ENCODE measurements around the gene SPOCD1. TPM values are rescaled to one million over a fixed set of nuclear protein-coding genes. Genes with fewer than 3 reads are reported as not detected.

The SPOCD1 gene
- total and polyA plus RNA-seq, 2 of the 4 experiments (the other 2 are of a cell fraction), result 59.7 to 132 TPM

DNA sequence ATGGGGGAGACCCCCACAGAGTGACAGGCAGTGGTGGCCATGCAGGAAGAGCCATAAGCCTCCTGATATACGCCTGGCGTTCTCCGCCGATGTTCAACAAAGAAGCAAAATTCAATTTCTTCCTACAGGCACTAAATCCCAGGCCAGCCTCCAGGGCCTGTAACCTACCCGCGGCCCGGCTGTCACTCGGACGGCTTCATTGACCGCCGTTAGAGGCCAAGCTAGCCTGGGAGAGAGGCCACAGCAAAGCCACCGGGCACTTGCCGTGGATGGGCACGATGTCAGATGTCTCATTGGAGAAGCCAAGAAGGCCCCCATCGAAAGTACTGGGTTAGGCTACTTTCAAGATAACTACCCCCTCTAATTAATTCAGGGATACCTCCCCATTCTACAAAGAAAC is 61.4 kb downstream of the SPOCD1 start:
- Histone ChIP-seq H3K4ac (ENCODE audit: low read depth, low read length) (no peak overlapping the region), H3K56ac (ENCODE audit: extremely low read depth, insufficient read depth, low read length) (no peak overlapping the region), H4K91ac (ENCODE audit: insufficient read depth, low read depth, low read length) (no peak overlapping the region), H2BK15ac (ENCODE audit: low read depth, low read length) (no peak overlapping the region), H3K9ac (ENCODE audit: low read depth, low read length) (no peak overlapping the region), H4K8ac (ENCODE audit: low read depth in 2 of 2, low read length in 2 of 2) (no peak overlapping the region), H3K14ac (replicated peaks; ENCODE audit: low read depth, low read length) (no peak overlapping the region), H3K79me1 (ENCODE audit: low read depth in 1 of 2, low read length in 2 of 2) (peaks cover 0 to 10% of the 10 kb centered on the region in 2 experiments; a peak in 2 of 4 replicates), H3K18ac (ENCODE audit: low read depth, low read length) (no peak overlapping the region), H3K36me3 (ENCODE audit: control insufficient read depth, insufficient read depth, low read length) (no peaks in the 10 kb centered on the region), H3K9me1 (ENCODE audit: insufficient read depth, low read length) (peaks cover 7% of the 10 kb centered on the region; the same call in 1 of the 2 replicates), H3K9me3 (ENCODE audit: control insufficient read depth, insufficient read depth, low read length) (no peaks in the 10 kb centered on the region), H2BK20ac (ENCODE audit: low read depth, low read length) (no peak overlapping the region), H3K4me1 (ENCODE audit: control insufficient read depth, insufficient read depth, low read length) (peaks cover 24% of the 10 kb centered on the region), H3K4me3 (ENCODE audit: insufficient read depth, low read depth, low read length) (no peak overlapping the region), H4K5ac (ENCODE audit: low read depth, low read length) (no peak overlapping the region), H2AK5ac (ENCODE audit: low read depth, low read length) (no peak overlapping the region), H2AFZ (replicated peaks; ENCODE audit: low read length, poor library complexity) (no peak overlapping the region), H3K27me3 (ENCODE audit: control insufficient read depth, insufficient read depth, low read length) (no peaks in the 10 kb centered on the region), H3K23ac (ENCODE audit: low read depth, low read length) (no peak overlapping the region), H3K27ac (ENCODE audit: insufficient read depth, low read length) (no peak overlapping the region), H2BK120ac (ENCODE audit: low read depth, low read length) (no peak overlapping the region), H4K20me1 (ENCODE audit: insufficient read depth, low read length) (peaks cover 25% of the 10 kb centered on the region), H2BK5ac (ENCODE audit: low read depth, low read length, poor library complexity, severe bottlenecking) (no peak overlapping the region), H2AK9ac (replicated peaks; ENCODE audit: low read depth, low read length, poor library complexity) (no peak overlapping the region), H3K4me2 (ENCODE audit: low read depth, low read length) (no peak overlapping the region)
- CTCF ChIA-PET, result no interaction called here
- dilution Hi-C loops (cut with HindIII; ENCODE audit: low sequenced_read_pairs, unreplicated experiment) (no loop called here), in situ Hi-C loops (cut with MboI; ENCODE audit: low sequenced_read_pairs) (no loop called here), intact Hi-C loops (cut with micrococcal nuclease) (no loop called here)
- no CpG with 5 or more reads among the region's 15 CpGs for WGBS, 2 experiments (ENCODE audit: extremely low coverage in 2 of 2, insufficient read length in 1 of 2)
- TF ChIP-seq RCOR1 (IDR thresholded peaks at IDR 0.05; ENCODE audit: insufficient replicate concordance, low read length), result no peak
- ATAC-seq (ENCODE audit: low read depth) (no peak), DNase-seq (no peak)
- no TSS peak for BruUV-seq (replicated peaks)
- POLR2A ChIA-PET (ENCODE audit: unreplicated experiment), result no interaction called here
